HG02970 (cell line): ENCODE data around the gene PRR13.

ENCODE experiments used
- ATAC-seq: cut with Tn5 transposase; IDR thresholded peaks from one replicate; pipeline ENCODE4 v1.9.1; 2021; ENCODE audit warnings: mild to moderate bottlenecking, moderate library complexity, moderate number of reproducible peaks; ENCODE audit not compliant: unreplicated experiment, low FRiP score

The PRR13 gene

DNA sequence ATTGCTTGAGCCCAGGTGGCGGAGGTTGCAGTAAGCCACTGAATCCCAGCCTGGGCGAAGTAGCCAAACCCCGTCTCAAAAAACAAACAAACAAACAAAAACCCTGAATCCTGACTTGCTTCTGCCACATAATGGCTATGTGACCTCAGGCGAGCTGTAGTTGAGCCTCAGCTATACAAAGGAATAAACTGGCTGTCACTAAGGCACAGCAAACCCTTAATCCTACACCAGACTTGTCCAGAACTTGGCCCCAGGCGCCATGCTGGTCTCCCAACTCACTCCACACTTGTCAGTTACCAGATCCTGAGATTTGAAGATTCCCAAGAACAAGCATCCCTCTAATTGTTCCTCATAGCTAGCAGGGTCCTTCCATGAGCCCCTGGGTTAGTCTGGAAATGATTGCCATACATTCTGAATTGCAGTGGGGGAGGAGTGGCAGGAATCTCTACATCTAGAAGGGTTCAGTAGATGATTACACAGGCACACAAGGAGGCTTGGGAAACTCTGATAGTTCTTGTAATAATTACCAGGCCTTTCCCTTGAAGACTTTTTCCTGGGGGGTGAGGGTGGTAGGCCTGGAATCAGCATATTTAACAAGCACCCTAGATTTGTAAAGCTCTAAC is 47.8 kb downstream of the PRR13 start:
- no peak for ATAC-seq

DNA sequence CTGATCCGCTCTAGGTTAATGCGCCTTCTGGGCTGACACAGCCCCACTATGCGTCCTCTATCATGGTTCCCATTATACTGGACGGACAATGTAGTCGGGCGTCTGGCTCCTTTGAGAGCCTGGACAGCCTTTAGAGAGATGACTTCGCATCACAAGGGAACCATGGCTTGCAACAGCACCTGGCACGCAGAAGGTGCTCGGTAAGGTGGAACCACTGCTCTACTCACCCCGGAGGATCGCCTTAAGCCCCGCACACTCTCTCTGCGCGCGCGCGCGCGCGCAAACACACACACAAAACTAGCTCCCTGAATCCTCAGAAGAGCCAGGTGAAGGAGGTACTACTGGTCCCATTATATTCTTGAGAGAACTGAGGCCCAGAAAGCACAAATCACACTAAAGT is 50.7 kb downstream of the PRR13 start:
- ATAC-seq: no peak

DNA sequence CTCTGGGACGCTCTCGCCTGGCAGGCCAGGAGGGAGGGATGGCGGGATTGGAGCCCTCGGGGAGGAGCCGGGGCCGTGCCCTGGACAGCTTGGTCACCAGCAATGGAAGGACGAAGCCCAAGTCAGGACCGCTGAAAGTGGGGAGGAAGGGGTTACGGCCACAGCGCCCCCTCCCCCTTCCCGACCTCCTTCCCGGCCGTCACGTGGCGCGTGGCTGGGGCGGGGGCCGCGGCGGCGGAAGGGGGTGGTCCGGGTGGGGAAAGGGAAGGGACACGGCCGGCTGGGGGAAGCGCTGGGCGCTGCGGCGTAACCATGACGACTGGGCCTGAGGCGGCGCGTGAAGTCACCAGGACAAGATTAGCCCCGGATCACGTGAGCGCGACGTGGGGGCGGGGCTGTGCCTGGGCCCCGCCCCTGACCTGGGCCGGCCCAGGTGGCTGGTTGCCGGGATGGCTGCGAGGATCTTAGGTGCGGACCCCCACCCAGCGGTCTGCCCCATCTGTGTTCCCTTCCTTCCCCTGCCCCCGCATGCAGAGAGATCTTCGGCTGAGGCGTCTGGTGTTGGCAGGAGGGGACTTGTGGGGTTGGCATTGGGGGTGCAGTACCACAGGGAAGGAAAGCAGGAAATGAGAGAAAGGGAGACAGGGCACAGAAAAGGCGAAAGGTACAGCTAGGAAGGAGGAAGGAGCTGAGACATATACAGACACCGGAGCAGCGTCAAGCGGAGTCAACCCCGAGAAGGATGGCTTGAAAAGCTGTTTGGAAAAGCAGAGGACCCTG is 51.5 kb downstream of the PRR13 start:
- ATAC-seq: peak; percentile 84

DNA sequence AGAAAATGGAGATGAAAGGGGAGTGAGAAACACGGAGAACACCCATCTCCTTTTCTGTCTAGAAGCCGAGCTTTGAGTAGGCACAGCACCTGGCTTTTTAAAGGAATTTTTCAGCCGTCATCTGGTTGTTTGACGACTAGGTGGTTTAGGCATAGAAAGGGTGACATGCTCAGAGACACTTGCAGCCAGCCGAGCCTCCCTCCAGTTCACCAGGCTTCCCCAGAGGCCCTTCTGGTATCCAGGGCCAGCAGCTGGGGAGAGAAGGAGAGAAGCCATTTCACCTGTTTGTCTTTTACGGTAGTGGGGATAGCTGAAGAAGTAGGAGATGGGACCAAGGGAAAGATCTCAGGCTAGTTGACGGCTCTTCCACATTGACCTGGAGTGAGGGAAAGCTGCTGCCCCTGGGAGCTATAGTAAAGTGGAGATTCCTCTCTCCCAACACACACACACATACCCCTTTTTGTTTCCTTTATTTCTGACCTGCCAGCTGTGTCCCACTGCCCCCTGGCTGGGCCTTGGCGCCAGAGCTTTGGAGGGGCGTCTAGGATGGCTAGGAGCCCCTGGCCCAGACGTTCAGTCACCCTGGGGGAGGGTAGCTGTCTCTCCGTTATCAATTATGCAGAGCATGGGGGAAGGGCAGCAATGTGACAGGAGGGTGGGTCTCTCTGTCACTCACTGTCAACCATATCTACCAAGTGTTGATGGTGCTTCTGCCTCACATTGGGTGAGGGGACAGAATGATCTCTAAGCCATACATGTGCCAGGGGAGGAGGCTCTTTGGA is 52.3 kb downstream of the PRR13 start:
- no peak for ATAC-seq
